Activated T-cell treated with anti-CD3 and anti-CD28 coated beads, Interleukin-2, amount 50 U/mL, for 72 hours (primary cell): Measurements from ENCODE around the gene ASMTL. TPM values are rescaled to one million over a fixed set of nuclear protein-coding genes. Genes with fewer than 3 reads are reported as not detected.
"Not testable (repeated sequence)": the region's sequence is repeated elsewhere in the genome, so short reads cannot be mapped to it uniquely, and the experiment has no call there.

Experiments used
- ATAC-seq, 2 donors: fragments of 150-1000 bp; cut with Tn5 transposase; replicated peaks in 1 of 2; 2 replicates each; pipeline ENCODE4 v1.10.0; 2021; ENCODE audit warnings: moderate library complexity in 2 of 2, mild to moderate bottlenecking in 1 of 2
- DNase-seq, 2 donors: peaks; one replicate each; pipeline ENCODE4 v3.0.0; 2021 to 2022; ENCODE audit warnings: mixed read lengths in 1 of 2
- H3K27ac Mint-ChIP-seq: one replicate; pipeline ENCODE4 v1.8.0; 2022; ENCODE audit warnings: mild to moderate bottlenecking, moderate library complexity, mixed read lengths
- H3K27me3 Mint-ChIP-seq: one replicate; pipeline ENCODE4 v1.8.0; 2022; ENCODE audit warnings: low read depth, mixed read lengths
- H3K36me3 Mint-ChIP-seq, 2 donors: one replicate each; pipeline ENCODE4 v1.8.0; 2022; ENCODE audit warnings: mixed read lengths in 2 of 2, mild to moderate bottlenecking in 1 of 2; ENCODE audit not compliant: insufficient read depth in 2 of 2
- H3K4me1 Mint-ChIP-seq: one replicate; pipeline ENCODE4 v1.8.0; 2022; ENCODE audit warnings: low read depth, mixed read lengths
- H3K4me3 Mint-ChIP-seq, 2 donors: one replicate each; pipeline ENCODE4 v1.8.0; 2022; ENCODE audit warnings: mild to moderate bottlenecking in 2 of 2, mixed read lengths in 2 of 2, moderate library complexity in 2 of 2
- H3K9me3 Mint-ChIP-seq, 2 donors: one replicate each; pipeline ENCODE4 v1.8.0; 2022; ENCODE audit warnings: mixed read lengths in 2 of 2
- total RNA-seq, 2 donors: library from RNA; stranded (reverse); gene quantifications; one replicate each; pipeline ENCODE4 v1.2.3, GENCODE V29; 2022

Gene ASMTL, protein sequence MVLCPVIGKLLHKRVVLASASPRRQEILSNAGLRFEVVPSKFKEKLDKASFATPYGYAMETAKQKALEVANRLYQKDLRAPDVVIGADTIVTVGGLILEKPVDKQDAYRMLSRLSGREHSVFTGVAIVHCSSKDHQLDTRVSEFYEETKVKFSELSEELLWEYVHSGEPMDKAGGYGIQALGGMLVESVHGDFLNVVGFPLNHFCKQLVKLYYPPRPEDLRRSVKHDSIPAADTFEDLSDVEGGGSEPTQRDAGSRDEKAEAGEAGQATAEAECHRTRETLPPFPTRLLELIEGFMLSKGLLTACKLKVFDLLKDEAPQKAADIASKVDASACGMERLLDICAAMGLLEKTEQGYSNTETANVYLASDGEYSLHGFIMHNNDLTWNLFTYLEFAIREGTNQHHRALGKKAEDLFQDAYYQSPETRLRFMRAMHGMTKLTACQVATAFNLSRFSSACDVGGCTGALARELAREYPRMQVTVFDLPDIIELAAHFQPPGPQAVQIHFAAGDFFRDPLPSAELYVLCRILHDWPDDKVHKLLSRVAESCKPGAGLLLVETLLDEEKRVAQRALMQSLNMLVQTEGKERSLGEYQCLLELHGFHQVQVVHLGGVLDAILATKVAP
- 100 to 1,000 TPM in 1 of 2 donors, 10 to 100 TPM in 1; 70.4 to 101 TPM for total RNA-seq

DNA sequence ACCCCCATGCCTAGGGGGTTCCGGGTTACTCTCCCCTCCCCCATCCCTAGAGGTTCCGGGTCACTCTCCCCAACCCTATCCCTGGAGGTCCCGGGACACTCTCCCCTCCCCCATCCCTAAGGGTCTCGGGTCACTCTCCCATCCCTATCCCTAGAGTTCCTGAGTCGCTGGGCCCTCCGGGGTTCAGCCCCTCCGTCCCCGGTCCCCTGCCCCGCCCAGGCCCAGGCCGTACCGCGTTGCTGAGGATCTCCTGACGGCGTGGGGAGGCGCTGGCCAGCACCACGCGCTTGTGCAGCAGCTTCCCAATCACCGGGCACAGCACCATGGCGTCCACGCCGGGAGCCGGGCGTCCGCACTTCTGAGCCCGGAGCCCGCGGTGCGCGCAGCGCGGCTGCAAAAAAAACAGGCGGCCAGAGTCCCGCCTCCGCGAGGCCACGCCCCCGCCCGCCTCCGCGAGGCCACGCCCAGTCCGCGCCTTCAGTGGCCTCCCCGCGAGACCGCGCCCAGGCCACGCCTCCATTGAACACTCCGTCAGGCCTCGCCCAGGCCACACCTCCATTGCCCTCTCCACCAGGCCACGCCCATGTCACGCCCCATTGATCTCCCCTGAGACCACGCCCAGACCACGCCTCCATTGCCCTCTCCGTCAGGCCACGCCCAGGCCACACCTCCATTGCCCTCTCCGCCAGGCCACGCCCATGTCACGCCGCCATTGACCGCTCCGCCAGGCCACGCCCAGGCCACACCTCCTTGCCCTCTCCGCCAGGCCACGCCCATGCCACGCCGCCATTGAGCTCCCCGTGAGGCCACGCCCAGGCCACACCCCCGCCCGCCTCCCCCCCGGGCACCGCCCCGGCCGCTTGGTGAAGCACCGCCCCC is at the start of gene ASMTL:
Gene ASMTL, minus strand, starts transcription at position 394 of the 879 bp plus-strand sequence. Its CDS starts 69 bp downstream, at position 325.
- DNase-seq (peak; percentile 100), ATAC-seq (peak; percentile 83 to 86)
- Mint-ChIP-seq H3K4me3 (peak within 1 kb of the TSS; percentile 74 to 89), H3K36me3 (peaks cover 23 to 26% of the 10 kb centered on the region in 2 donors), H3K9me3 (peaks cover 20 to 24% of the 10 kb centered on the region in 2 donors), H3K27me3 (no peaks in the 10 kb centered on the region), H3K4me1 (peaks cover 29% of the 10 kb centered on the region), H3K27ac (peak within 1 kb of the TSS; percentile 51)

DNA sequence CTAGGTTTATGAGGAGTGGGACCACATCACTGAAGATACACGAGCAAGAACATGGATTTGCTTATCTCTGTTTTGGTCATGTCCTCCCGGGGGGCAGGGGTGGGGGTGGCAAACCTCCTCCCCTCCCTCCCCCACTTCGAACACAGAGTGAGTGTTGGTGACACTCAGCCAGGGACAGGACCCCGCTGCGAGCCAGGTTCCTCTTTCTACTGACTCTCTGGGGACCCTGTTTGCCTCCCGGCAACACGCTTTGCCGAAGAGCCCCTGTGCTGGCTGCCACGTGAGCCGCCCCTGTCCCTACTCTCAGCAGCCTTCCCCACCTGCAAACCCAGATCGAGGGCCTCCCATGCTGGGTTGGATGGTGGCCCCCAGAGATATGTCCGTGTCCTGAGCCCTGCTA is 49.5 kb upstream of the ASMTL start:
- Mint-ChIP-seq H3K27me3 (no peaks in the 10 kb centered on the region), H3K36me3 (peaks cover 2 to 18% of the 10 kb centered on the region in 2 donors), H3K4me3 (no peak overlapping the region), H3K9me3 (no peaks in the 10 kb centered on the region), H3K4me1 (peaks cover 44% of the 10 kb centered on the region), H3K27ac (peak overlapping the region; percentile 87)
- no peak for ATAC-seq
- DNase-seq = no peak

DNA sequence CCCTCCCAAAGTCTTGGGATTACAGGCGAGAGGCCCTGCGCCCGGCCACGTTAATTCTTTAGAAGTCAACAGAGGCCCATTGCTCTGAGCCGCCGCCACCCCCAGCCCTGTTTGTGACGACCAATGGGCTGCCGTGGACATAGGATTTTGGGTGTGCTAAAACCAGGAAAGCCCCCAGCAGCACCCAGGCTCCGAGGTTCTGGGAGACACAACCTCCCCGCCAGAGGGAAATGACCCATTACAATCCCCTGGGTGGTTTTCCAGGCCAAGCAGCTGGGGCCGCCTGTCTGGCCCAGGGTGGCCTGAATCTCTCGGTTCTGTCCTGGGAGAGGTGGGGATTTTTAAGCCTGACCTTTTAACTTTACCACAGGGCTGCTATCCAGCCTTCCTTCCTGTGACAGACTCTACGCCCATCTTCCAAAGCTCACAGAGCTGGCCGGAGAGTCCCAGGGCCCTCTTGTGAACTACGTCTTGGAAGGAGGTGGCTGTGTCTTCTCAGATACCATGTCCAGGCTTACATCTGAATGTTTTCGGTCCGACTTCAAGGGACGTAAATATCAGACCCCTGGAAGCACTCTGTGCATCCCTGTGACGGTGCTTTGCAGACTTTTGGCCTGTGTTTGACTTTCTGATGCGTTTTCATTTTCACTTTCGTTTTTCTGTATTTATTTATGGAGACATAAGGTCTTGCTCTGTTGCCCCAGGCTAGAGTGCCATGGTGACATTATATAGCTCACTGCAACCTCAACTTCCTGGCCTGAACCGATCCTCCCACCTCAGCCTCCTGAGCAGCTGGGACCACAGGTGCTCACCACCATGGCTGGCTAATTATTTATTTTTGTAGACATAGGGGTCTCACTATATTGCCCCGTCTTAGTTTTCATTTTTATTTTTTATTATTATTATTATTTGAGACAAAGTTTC is 48.3 kb upstream of the ASMTL start:
- ATAC-seq (peak; percentile 57 to 68), DNase-seq (no peak)
- Mint-ChIP-seq H3K9me3 (no peaks in the 10 kb centered on the region), H3K27me3 (no peaks in the 10 kb centered on the region), H3K4me3 (peak overlapping the region in 1 of 2 donors; percentile 59), H3K36me3 (peaks cover 2 to 16% of the 10 kb centered on the region in 2 donors), H3K4me1 (peaks cover 45% of the 10 kb centered on the region), H3K27ac (peak overlapping the region; percentile 70)

DNA sequence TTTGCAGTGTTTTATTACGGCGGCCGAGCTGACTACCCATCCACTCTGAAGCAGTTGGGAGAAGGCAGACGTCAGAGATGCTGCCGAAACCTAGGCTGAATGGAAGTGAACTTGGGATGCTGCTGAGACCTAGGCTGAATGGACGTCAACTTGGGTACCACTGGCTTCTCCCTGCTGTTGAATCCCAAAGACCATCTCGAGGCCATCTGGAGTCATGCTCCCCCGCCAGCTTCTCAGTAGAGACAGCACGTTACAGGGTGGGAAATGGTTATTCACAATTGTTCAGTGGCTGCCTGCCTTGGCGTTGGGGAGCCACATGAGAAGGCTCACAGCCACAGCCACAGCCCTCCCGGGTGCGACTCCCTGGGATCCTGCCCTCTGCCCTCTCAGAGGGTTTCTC is 43.4 kb upstream of the ASMTL start:
- no peaks in the 10 kb centered on the region for H3K27me3 Mint-ChIP-seq
- peaks cover 4 to 7% of the 10 kb centered on the region in 2 donors for H3K9me3 Mint-ChIP-seq
- H3K4me3 Mint-ChIP-seq = no peak overlapping the region
- peaks cover 42% of the 10 kb centered on the region for H3K4me1 Mint-ChIP-seq
- H3K36me3 Mint-ChIP-seq = peaks cover 7 to 9% of the 10 kb centered on the region in 2 donors
- DNase-seq (no peak), ATAC-seq (no peak)
- peak overlapping the region; percentile 45 for H3K27ac Mint-ChIP-seq

DNA sequence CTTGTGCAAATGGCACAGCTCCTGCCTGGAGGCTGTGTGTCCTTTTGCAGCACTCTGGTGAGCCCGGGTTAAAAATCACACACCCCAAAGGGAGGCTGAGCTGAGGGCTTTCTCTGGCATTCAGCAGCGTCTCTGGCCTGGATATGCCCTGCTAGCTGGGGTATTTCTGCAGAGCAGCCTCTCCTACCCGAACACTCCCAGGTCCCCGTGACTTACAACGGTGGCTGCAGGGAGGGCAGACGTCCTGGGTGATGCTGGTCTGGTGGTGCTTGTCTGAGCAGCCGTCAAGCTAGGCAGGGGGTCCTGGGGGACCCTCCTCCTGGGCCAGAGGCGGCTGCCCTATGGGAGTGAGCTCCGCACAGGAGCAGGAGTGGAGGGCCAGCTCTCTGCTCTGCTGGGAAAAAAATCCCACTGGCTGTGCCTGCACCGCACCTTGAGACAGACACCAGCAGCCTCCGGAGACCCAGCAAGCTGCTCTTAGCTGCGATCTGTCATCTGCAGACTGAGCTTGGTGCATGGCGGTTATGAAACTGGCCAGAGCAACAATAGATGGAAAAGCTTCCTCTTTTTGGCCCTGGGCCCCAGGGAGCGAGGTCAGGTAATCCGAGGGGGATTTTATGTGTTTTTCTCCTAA is 41.3 kb upstream of the ASMTL start:
- H3K4me1 Mint-ChIP-seq = peaks cover 37% of the 10 kb centered on the region
- H3K36me3 Mint-ChIP-seq = peaks cover 9 to 12% of the 10 kb centered on the region in 2 donors
- ATAC-seq (peak; percentile 41 to 45), DNase-seq (no peak)
- no peak overlapping the region for H3K4me3 Mint-ChIP-seq
- H3K9me3 Mint-ChIP-seq = peaks cover 4 to 7% of the 10 kb centered on the region in 2 donors
- no peaks in the 10 kb centered on the region for H3K27me3 Mint-ChIP-seq
- H3K27ac Mint-ChIP-seq = no peak overlapping the region

DNA sequence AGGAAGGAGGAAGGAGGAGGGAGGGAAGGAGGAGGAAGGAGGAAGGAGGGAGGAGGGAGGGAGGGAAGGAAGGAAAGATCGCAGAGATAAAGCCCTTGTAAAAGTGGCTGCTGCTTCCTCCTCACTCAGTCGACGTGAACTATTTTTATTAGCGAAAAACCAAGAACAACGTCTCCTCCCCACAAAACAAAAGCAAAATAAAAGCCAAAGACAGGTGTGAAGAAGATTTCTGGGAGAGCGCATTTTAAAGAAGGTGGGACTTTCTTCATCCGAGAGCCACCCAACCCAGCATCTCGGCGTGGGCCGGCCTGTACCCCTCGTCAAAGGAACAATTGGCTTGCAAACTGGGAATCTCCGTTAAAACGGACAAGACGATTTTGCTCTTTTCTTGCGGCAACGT is 40.7 kb upstream of the ASMTL start:
- Mint-ChIP-seq H3K36me3 (peaks cover 12 to 14% of the 10 kb centered on the region in 2 donors), H3K4me1 (peaks cover 35% of the 10 kb centered on the region), H3K27me3 (no peaks in the 10 kb centered on the region), H3K4me3 (no peak overlapping the region), H3K9me3 (peaks cover 4 to 7% of the 10 kb centered on the region in 2 donors), H3K27ac (peak overlapping the region; percentile 65)
- ATAC-seq (no peak), DNase-seq (no peak)

DNA sequence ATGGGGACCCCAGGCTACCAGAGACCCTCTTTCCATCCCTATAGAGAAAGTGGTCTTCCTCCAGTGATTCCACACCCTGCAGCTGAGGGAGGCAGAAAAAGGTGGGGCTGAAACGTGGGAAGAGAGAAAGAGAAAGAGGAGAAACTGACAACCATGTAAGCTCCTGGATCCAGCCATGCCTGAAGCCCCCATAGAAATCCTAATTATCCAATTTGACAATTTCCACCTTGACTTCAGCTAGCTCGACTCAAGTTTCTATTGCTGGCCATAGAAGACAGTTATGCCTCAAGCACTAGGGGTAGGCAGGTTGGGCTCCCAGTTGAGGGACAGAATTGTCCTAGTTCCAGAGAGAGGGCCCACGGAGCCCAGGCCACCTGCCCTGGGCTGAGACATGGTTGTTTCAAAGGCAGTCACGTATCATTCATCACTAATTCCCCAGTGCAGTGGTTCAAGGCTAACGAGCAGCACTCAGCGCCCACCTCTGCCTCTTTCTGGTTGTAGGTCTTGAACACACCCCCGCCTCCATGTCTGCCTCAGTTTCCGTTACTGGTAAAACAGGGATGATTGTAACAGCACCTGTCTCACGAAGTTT is 39.8 kb upstream of the ASMTL start:
- no peaks in the 10 kb centered on the region for H3K27me3 Mint-ChIP-seq
- H3K36me3 Mint-ChIP-seq = peaks cover 12 to 14% of the 10 kb centered on the region in 2 donors
- no peak overlapping the region for H3K4me3 Mint-ChIP-seq
- peaks cover 4 to 7% of the 10 kb centered on the region in 2 donors for H3K9me3 Mint-ChIP-seq
- peaks cover 35% of the 10 kb centered on the region for H3K4me1 Mint-ChIP-seq
- peak overlapping the region; percentile 46 for H3K27ac Mint-ChIP-seq
- DNase-seq = no peak
- peak in 1 of 2 donors; percentile 17 for ATAC-seq

DNA sequence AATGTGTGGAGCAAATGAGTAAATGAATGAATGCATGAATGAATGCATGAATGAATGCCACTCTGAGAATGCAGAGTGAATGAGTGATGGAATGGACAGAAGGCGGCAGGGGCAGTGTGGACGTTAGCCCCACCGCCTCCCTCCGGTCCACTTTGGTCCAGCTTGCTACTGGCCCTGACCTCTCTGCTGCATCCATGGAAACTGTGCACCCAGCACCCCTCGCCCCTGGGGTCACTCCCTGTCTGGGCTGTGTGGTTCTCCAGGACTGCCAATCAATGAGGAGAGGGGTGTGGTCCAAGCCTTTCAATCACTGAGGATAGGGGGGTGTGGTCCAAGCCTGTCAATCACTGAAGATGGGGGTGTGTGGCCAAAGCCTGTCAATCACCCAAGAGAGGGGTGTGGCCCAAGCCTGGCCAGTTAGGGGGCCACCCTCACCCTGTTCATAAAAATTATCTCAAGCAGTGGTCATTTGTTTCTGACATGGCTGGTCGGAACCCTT is 39.2 kb upstream of the ASMTL start:
- no peak overlapping the region for H3K4me3 Mint-ChIP-seq
- DNase-seq (peak; percentile 66 to 67), ATAC-seq (peak; percentile 73 to 83)
- no peaks in the 10 kb centered on the region for H3K27me3 Mint-ChIP-seq
- peaks cover 35% of the 10 kb centered on the region for H3K4me1 Mint-ChIP-seq
- H3K36me3 Mint-ChIP-seq = peaks cover 14 to 17% of the 10 kb centered on the region in 2 donors
- H3K27ac Mint-ChIP-seq = peak overlapping the region; percentile 35
- peaks cover 4 to 7% of the 10 kb centered on the region in 2 donors for H3K9me3 Mint-ChIP-seq

DNA sequence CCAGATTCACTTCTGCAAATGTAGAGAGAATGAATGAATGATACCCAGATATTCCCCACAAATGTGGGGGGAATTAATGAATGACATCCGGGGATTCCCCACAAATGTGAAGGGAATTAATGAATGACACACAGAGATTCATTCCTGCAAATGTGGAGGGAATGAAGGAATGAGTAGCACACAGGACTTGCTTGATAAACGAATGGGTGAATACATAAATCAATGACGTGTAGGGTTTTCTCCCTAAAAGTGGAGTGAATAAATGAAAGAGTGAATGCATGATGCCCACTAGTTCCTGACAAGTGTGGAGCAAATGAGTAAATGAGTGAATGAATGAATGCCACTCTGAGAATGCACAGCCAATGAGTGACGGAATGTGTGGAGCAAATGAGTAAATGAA is 38.5 kb upstream of the ASMTL start:
- H3K27ac Mint-ChIP-seq, DNase-seq, ATAC-seq, H3K9me3 Mint-ChIP-seq, H3K27me3 Mint-ChIP-seq, H3K4me3 Mint-ChIP-seq: not testable (repeated sequence)
- Mint-ChIP-seq H3K36me3 (peaks cover 15 to 17% of the 10 kb centered on the region in 2 donors), H3K4me1 (peaks cover 31% of the 10 kb centered on the region)

DNA sequence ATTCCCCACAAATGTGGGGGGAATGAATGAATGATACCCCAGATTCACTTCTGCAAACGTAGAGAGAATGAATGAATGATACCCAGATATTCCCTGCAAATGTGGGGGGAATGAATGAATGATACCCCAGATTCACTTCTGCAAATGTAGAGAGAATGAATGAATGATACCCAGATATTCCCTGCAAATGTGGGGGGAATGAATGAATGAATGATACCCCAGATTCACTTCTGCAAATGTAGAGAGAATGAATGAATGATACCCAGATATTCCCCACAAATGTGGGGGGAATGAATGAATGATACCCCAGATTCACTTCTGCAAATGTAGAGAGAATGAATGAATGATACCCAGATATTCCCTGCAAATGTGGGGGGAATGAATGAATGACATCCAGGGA is 38.0 kb upstream of the ASMTL start:
- peaks cover 19 to 20% of the 10 kb centered on the region in 2 donors for H3K36me3 Mint-ChIP-seq
- not testable (repeated sequence) for H3K9me3 Mint-ChIP-seq, H3K27ac Mint-ChIP-seq, H3K4me3 Mint-ChIP-seq, ATAC-seq, H3K27me3 Mint-ChIP-seq, DNase-seq
- H3K4me1 Mint-ChIP-seq = peaks cover 26% of the 10 kb centered on the region

DNA sequence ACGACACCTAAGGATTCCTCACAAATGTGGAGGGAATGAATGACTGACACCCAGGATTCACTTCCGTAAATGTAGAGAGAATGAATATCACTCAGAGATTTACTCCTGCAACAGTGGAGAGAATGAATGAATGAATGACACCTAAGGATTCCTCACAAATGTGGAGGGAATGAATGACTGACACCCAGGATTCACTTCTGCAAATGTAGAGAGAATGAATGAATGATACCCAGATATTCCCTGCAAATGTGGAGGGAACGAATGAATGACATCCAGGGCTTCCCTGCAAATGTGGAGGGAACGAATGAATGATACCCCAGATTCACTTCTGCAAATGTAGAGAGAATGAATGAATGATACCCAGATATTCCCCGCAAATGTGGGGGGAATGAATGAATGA is 36.6 kb upstream of the ASMTL start:
- DNase-seq, H3K9me3 Mint-ChIP-seq, ATAC-seq, H3K27me3 Mint-ChIP-seq, H3K4me3 Mint-ChIP-seq, H3K27ac Mint-ChIP-seq: not testable (repeated sequence)
- Mint-ChIP-seq H3K36me3 (peaks cover 20 to 21% of the 10 kb centered on the region in 2 donors), H3K4me1 (peaks cover 32% of the 10 kb centered on the region)
